DOHH2 (cell line): ENCODE measurements around the gene TAS2R40.

Source experiments
- H3F3A ChIP-seq: fragments of 200-600 bp; sonication (generic), shearing (Covaris generic); 2 replicates; pipeline ENCODE4 v1.6.0; 2016; ENCODE audit warnings: antibody characterized with exemption, mild to moderate bottlenecking; ENCODE audit not compliant: control insufficient read depth, insufficient read depth
- H3K27ac ChIP-seq: fragments of 200-600 bp; sonication (generic); 2 replicates; pipeline ENCODE4 v1.5.1; 2014; ENCODE audit warnings: low read depth, mild to moderate bottlenecking, low read length, moderate library complexity
- H3K27me3 ChIP-seq: fragments of 200-600 bp; sonication (generic); 2 replicates; pipeline ENCODE4 v1.6.1; 2014; ENCODE audit warnings: mild to moderate bottlenecking, low read length, mixed read lengths; ENCODE audit not compliant: control insufficient read depth
- H3K36me3 ChIP-seq: fragments of 200-600 bp; sonication (generic); 2 replicates; pipeline ENCODE4 v1.6.1; 2014; ENCODE audit warnings: mild to moderate bottlenecking, low read length, moderate library complexity, mixed read lengths; ENCODE audit not compliant: control insufficient read depth
- H3K4me1 ChIP-seq: fragments of 200-600 bp; sonication (generic); 2 replicates; pipeline ENCODE4 v1.6.1; 2014; ENCODE audit warnings: mild to moderate bottlenecking, low read length, mixed read lengths; ENCODE audit not compliant: control insufficient read depth
- H3K4me2 ChIP-seq: fragments of 200-600 bp; sonication (generic); 2 replicates; pipeline ENCODE4 v1.6.0; 2014; ENCODE audit warnings: mild to moderate bottlenecking, low read length, moderate library complexity
- H3K4me3 ChIP-seq: fragments of 200-600 bp; sonication (generic); 2 replicates; pipeline ENCODE4 v1.5.1; 2014; ENCODE audit warnings: mild to moderate bottlenecking, low read length, mixed read lengths
- H3K79me2 ChIP-seq: fragments of 200-600 bp; sonication (generic); 2 replicates; pipeline ENCODE4 v1.6.1; 2014; ENCODE audit warnings: mild to moderate bottlenecking, low read length, mixed read lengths; ENCODE audit not compliant: control insufficient read depth
- H3K9me2 ChIP-seq: fragments of 200-600 bp; sonication (generic); replicated peaks from 2 replicates; pipeline ENCODE4 v1.6.1; 2014; ENCODE audit warnings: mild to moderate bottlenecking, low read length, mixed read lengths; ENCODE audit not compliant: control insufficient read depth
- H3K9me3 ChIP-seq: fragments of 200-600 bp; sonication (generic); 2 replicates; pipeline ENCODE4 v1.6.1; 2014; ENCODE audit warnings: antibody characterized with exemption, low read length, mixed read lengths; ENCODE audit not compliant: control insufficient read depth, insufficient read depth
- H4K20me1 ChIP-seq: fragments of 200-600 bp; sonication (generic); 2 replicates; pipeline ENCODE4 v1.6.0; 2014; ENCODE audit warnings: low read depth, mild to moderate bottlenecking, antibody characterized with exemption, low read length, moderate library complexity; ENCODE audit not compliant: control insufficient read depth, insufficient read depth
- CTCF ChIP-seq: fragments of 200-600 bp; sonication (generic); IDR thresholded peaks from one replicate; pipeline ENCODE4 v1.5.1; 2014; ENCODE audit warnings: antibody characterized with exemption, mild to moderate bottlenecking, low read depth, low read length; ENCODE audit not compliant: poor library complexity, severe bottlenecking
- EZH2phosphoT487 ChIP-seq: fragments of 200-600 bp; sonication (generic); IDR thresholded peaks from 2 replicates; pipeline ENCODE4 v1.6.1; 2017; ENCODE audit warnings: borderline replicate concordance, mild to moderate bottlenecking, antibody characterized with exemption, low read length, moderate library complexity, mixed read lengths

The TAS2R40 gene

GRCh38 chr7:143221737-143222136 is at the start of gene TAS2R40:
Gene TAS2R40, plus strand, starts transcription at chr7:143222037. Its CDS starts 42 bp downstream, at chr7:143222079.
- Histone ChIP-seq H3K4me1 (no peaks in the 10 kb centered on the region), H3K9me3 (no peaks in the 10 kb centered on the region)

GRCh38 chr7:143172354-143172753 is 49.5 kb upstream of the TAS2R40 start:
- no peak overlapping the region for H3K4me2 ChIP-seq
- peaks cover 11% of the 10 kb centered on the region for H3K4me1 ChIP-seq
- TF ChIP-seq CTCF (no peak), EZH2phosphoT487 (no peak)
- H3K27me3 ChIP-seq = no peaks in the 10 kb centered on the region
- no peaks in the 10 kb centered on the region for H3F3A ChIP-seq
- no peak overlapping the region for H3K4me3 ChIP-seq
- no peaks in the 10 kb centered on the region for H3K36me3 ChIP-seq
- no peaks in the 10 kb centered on the region for H3K9me2 ChIP-seq
- H4K20me1 ChIP-seq = no peaks in the 10 kb centered on the region
- H3K27ac ChIP-seq = no peak overlapping the region
- no peaks in the 10 kb centered on the region for H3K79me2 ChIP-seq
- H3K9me3 ChIP-seq = peaks cover 2% of the 10 kb centered on the region; the same call in 1 of the 2 replicates

More at GRCh38 chr7:143221737-143222136, at the start of gene TAS2R40:
- Histone ChIP-seq H3K9me2 (no peaks in the 10 kb centered on the region), H3K27me3 (peaks cover 25% of the 10 kb centered on the region), H3K27ac (no peak within 1 kb of the TSS), H3K36me3 (no peaks in the 10 kb centered on the region), H3K79me2 (no peaks in the 10 kb centered on the region), H3K4me2 (no peak within 1 kb of the TSS), H3F3A (no peaks in the 10 kb centered on the region), H4K20me1 (no peaks in the 10 kb centered on the region), H3K4me3 (no peak within 1 kb of the TSS)
- TF ChIP-seq EZH2phosphoT487 (no peak), CTCF (no peak)

- Histone ChIP-seq H3K36me3 (no peaks in the 10 kb centered on the region), H3F3A (no peaks in the 10 kb centered on the region), H3K4me2 (no peak overlapping the region), H3K79me2 (no peaks in the 10 kb centered on the region), H3K27me3 (no peaks in the 10 kb centered on the region), H3K4me3 (no peak overlapping the region), H3K4me1 (no peaks in the 10 kb centered on the region), H3K9me3 (peaks cover 13% of the 10 kb centered on the region; the same call in 1 of the 2 replicates), H3K9me2 (no peaks in the 10 kb centered on the region), H3K27ac (no peak overlapping the region), H4K20me1 (no peaks in the 10 kb centered on the region)
- TF ChIP-seq CTCF (no peak), EZH2phosphoT487 (no peak)
Measured at GRCh38 chr7:143176128-143176527, 45.7 kb upstream of the TAS2R40 start.
